HepG2 (cell line): ENCODE results near the gene SRCAP. TPM values are rescaled to one million over a fixed set of nuclear protein-coding genes. Genes with fewer than 3 reads are reported as not detected.
A peak's percentile ranks its signal among the peaks of the same experiment; 100 is the strongest.

Experiments
- PHF5A ChIP-seq: IDR thresholded peaks from one replicate; pipeline ENCODE4 v1.6.1; 2018; ENCODE audit warnings: low read depth, missing genetic modification reagents; ENCODE audit not compliant: unreplicated experiment
- ZNF329 ChIP-seq: sonication (generic); formaldehyde crosslinking; IDR thresholded peaks from 2 replicates; pipeline ENCODE4 v1.9.0; 2021; ENCODE audit warnings: low read depth, mild to moderate bottlenecking, missing genetic modification reagents
- ZNF383 ChIP-seq: sonication (generic); formaldehyde crosslinking; IDR thresholded peaks from 2 replicates; pipeline ENCODE4 v1.4.0; 2020; ENCODE audit warnings: missing genetic modification reagents, mild to moderate bottlenecking, borderline replicate concordance
- ZNF496 ChIP-seq: sonication (generic); formaldehyde crosslinking; IDR thresholded peaks from 2 replicates; pipeline ENCODE4 v1.8.1; 2023; ENCODE audit warnings: mild to moderate bottlenecking, moderate library complexity, missing genetic modification reagents; ENCODE audit not compliant: insufficient replicate concordance
- ZNF891 ChIP-seq: sonication (generic); formaldehyde crosslinking; IDR thresholded peaks from 2 replicates; pipeline ENCODE4 v1.5.0; 2020; ENCODE audit warnings: mild to moderate bottlenecking, missing genetic modification reagents
- polyA plus RNA-seq, 8 experiments: library from polyadenylated mRNA; depleted of rRNA in 3 of 8; stranded (reverse) in 7 of 8; unstranded in 1 of 8; fragments of >200 nt; fragmentation: Illumina TruSeq in 4 of 8; extraction: Trizol in 4 of 8; gene quantifications; 2 replicates each; pipeline versions ENCODE4 v1.2.1 to v1.2.3, GENCODE V29; 2011 to 2016; ENCODE audit warnings: low read depth in 4 of 8, missing spikeins in 1 of 8, mixed read lengths in 1 of 8; ENCODE audit not compliant: insufficient read depth in 1 of 8
- total RNA-seq, 5 experiments: library from RNA; depleted of rRNA; stranded (reverse); fragments of >200 nt; fragmentation: Illumina TruSeq; extraction: Trizol; gene quantifications; 2 replicates each; pipeline ENCODE4 v1.2.3, GENCODE V29; 2016; ENCODE audit warnings: low read depth in 1 of 5
- TF ChIP-seq, protein P1 (sequence below): fragments of 450-650 bp; IDR thresholded peaks from 2 replicates; pipeline ENCODE4 v1.6.1; 2017; ENCODE audit warnings: mild to moderate bottlenecking
- TF ChIP-seq, protein P2 (sequence below): sonication (generic); formaldehyde crosslinking; IDR thresholded peaks from 2 replicates; pipeline ENCODE4 v1.4.0; 2020; ENCODE audit warnings: missing genetic modification reagents, borderline replicate concordance
- TF ChIP-seq, protein P3 (sequence below), 2 experiments: fragments of 450-650 bp in 1 of 2; sonication (generic) in 1 of 2; formaldehyde crosslinking; IDR thresholded peaks; 2 replicates each; pipeline versions ENCODE4 v1.5.0 to v1.8.0; 2020 to 2022; ENCODE audit warnings: mild to moderate bottlenecking in 1 of 2, missing genetic modification reagents in 1 of 2
- TF ChIP-seq, protein P4 (sequence below): sonication (generic); formaldehyde crosslinking; IDR thresholded peaks from 2 replicates; pipeline ENCODE4 v1.5.1; 2020; ENCODE audit warnings: mild to moderate bottlenecking, missing genetic modification reagents, moderate library complexity
- TF ChIP-seq, protein P5 (sequence below): sonication (generic); formaldehyde crosslinking; IDR thresholded peaks from 2 replicates; pipeline ENCODE4 v1.5.0; 2020; ENCODE audit warnings: mild to moderate bottlenecking, missing genetic modification reagents, borderline replicate concordance
- TF ChIP-seq, protein P6 (sequence below): sonication (generic); formaldehyde crosslinking; IDR thresholded peaks from 2 replicates; pipeline ENCODE4 v1.8.1; 2023; ENCODE audit warnings: mild to moderate bottlenecking, missing genetic modification reagents

Gene SRCAP
- total and polyA plus RNA-seq, 2 of the 13 experiments (the other 11 are each of a cell fraction or from before 2014, with no cell fraction given), result 4.9 to 9.0 TPM

DNA sequence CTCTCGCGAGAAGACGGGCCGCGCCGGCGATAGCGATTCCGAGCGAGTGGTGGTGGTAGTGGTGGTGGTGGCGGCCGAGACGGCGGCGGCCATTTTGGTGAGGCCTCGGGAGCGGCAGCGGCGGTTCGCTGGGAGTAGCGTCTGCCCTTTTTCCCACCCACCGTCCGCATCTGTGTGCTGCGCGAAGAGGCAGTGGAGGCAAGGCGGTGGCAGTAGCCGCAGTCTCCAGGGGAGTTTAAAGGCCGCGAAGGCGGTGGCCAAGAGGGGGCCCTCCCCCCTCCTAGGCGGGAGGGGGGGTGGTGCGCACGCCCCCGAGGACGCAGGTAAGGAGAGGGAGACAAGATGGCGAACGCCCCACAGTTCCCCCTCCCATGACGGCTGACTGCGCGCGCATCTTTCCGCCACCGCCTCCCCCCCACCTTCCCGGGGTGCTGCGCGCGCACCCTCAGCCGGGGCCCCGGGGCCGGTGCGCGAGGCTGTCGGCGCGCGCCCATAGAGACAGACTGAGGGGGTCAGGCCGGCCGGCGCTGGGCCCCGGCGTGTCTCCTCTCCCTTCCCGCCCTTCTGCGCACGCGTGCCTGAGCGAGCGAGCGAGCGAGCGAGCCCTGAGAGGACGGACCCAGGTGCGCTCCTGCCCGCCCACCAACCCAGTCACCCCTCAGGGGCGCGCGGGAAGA lies 694 bp upstream of the SRCAP start (continued):
- TF ChIP-seq, protein P1, sequence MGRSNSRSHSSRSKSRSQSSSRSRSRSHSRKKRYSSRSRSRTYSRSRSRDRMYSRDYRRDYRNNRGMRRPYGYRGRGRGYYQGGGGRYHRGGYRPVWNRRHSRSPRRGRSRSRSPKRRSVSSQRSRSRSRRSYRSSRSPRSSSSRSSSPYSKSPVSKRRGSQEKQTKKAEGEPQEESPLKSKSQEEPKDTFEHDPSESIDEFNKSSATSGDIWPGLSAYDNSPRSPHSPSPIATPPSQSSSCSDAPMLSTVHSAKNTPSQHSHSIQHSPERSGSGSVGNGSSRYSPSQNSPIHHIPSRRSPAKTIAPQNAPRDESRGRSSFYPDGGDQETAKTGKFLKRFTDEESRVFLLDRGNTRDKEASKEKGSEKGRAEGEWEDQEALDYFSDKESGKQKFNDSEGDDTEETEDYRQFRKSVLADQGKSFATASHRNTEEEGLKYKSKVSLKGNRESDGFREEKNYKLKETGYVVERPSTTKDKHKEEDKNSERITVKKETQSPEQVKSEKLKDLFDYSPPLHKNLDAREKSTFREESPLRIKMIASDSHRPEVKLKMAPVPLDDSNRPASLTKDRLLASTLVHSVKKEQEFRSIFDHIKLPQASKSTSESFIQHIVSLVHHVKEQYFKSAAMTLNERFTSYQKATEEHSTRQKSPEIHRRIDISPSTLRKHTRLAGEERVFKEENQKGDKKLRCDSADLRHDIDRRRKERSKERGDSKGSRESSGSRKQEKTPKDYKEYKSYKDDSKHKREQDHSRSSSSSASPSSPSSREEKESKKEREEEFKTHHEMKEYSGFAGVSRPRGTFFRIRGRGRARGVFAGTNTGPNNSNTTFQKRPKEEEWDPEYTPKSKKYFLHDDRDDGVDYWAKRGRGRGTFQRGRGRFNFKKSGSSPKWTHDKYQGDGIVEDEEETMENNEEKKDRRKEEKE, result no peak
- TF ChIP-seq, protein P2, sequence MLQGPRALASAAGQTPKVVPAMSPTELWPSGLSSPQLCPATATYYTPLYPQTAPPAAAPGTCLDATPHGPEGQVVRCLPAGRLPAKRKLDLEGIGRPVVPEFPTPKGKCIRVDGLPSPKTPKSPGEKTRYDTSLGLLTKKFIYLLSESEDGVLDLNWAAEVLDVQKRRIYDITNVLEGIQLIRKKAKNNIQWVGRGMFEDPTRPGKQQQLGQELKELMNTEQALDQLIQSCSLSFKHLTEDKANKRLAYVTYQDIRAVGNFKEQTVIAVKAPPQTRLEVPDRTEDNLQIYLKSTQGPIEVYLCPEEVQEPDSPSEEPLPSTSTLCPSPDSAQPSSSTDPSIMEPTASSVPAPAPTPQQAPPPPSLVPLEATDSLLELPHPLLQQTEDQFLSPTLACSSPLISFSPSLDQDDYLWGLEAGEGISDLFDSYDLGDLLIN (CRISPR knock-in tag), result 0 out of 2 replicates have a peak, but pooled peaks have one; percentile 81
- TF ChIP-seq, protein P3, sequence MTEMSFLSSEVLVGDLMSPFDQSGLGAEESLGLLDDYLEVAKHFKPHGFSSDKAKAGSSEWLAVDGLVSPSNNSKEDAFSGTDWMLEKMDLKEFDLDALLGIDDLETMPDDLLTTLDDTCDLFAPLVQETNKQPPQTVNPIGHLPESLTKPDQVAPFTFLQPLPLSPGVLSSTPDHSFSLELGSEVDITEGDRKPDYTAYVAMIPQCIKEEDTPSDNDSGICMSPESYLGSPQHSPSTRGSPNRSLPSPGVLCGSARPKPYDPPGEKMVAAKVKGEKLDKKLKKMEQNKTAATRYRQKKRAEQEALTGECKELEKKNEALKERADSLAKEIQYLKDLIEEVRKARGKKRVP (CRISPR knock-in tag; IDR thresholded peaks at IDR 0.05), result peak in 1 of 2 experiments; percentile 61; a peak in 2 of 4 replicates
- TF ChIP-seq, protein P4, sequence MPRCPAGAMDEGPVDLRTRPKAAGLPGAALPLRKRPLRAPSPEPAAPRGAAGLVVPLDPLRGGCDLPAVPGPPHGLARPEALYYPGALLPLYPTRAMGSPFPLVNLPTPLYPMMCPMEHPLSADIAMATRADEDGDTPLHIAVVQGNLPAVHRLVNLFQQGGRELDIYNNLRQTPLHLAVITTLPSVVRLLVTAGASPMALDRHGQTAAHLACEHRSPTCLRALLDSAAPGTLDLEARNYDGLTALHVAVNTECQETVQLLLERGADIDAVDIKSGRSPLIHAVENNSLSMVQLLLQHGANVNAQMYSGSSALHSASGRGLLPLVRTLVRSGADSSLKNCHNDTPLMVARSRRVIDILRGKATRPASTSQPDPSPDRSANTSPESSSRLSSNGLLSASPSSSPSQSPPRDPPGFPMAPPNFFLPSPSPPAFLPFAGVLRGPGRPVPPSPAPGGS (CRISPR knock-in tag), result peak; percentile 83
- no peak for TF ChIP-seq ZNF329
- TF ChIP-seq PHF5A, result peak; percentile 92
- no peak for TF ChIP-seq ZNF496
- TF ChIP-seq ZNF891, result peak; percentile 29; the same call in 1 of the 2 replicates
- TF ChIP-seq, protein P5, sequence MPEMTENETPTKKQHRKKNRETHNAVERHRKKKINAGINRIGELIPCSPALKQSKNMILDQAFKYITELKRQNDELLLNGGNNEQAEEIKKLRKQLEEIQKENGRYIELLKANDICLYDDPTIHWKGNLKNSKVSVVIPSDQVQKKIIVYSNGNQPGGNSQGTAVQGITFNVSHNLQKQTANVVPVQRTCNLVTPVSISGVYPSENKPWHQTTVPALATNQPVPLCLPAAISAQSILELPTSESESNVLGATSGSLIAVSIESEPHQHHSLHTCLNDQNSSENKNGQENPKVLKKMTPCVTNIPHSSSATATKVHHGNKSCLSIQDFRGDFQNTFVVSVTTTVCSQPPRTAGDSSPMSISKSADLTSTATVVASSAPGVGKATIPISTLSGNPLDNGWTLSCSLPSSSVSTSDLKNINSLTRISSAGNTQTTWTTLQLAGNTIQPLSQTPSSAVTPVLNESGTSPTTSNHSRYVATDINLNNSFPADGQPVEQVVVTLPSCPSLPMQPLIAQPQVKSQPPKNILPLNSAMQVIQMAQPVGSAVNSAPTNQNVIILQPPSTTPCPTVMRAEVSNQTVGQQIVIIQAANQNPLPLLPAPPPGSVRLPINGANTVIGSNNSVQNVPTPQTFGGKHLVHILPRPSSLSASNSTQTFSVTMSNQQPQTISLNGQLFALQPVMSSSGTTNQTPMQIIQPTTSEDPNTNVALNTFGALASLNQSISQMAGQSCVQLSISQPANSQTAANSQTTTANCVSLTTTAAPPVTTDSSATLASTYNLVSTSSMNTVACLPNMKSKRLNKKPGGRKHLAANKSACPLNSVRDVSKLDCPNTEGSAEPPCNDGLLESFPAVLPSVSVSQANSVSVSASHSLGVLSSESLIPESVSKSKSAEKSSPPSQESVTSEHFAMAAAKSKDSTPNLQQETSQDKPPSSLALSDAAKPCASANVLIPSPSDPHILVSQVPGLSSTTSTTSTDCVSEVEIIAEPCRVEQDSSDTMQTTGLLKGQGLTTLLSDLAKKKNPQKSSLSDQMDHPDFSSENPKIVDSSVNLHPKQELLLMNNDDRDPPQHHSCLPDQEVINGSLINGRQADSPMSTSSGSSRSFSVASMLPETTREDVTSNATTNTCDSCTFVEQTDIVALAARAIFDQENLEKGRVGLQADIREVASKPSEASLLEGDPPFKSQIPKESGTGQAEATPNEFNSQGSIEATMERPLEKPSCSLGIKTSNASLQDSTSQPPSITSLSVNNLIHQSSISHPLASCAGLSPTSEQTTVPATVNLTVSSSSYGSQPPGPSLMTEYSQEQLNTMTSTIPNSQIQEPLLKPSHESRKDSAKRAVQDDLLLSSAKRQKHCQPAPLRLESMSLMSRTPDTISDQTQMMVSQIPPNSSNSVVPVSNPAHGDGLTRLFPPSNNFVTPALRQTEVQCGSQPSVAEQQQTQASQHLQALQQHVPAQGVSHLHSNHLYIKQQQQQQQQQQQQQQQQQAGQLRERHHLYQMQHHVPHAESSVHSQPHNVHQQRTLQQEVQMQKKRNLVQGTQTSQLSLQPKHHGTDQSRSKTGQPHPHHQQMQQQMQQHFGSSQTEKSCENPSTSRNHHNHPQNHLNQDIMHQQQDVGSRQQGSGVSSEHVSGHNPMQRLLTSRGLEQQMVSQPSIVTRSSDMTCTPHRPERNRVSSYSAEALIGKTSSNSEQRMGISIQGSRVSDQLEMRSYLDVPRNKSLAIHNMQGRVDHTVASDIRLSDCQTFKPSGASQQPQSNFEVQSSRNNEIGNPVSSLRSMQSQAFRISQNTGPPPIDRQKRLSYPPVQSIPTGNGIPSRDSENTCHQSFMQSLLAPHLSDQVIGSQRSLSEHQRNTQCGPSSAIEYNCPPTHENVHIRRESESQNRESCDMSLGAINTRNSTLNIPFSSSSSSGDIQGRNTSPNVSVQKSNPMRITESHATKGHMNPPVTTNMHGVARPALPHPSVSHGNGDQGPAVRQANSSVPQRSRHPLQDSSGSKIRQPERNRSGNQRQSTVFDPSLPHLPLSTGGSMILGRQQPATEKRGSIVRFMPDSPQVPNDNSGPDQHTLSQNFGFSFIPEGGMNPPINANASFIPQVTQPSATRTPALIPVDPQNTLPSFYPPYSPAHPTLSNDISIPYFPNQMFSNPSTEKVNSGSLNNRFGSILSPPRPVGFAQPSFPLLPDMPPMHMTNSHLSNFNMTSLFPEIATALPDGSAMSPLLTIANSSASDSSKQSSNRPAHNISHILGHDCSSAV, result no peak
- no peak for TF ChIP-seq ZNF383
- TF ChIP-seq, protein P6, sequence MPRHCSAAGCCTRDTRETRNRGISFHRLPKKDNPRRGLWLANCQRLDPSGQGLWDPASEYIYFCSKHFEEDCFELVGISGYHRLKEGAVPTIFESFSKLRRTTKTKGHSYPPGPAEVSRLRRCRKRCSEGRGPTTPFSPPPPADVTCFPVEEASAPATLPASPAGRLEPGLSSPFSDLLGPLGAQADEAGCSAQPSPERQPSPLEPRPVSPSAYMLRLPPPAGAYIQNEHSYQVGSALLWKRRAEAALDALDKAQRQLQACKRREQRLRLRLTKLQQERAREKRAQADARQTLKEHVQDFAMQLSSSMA, result peak; percentile 64; the same call in 1 of the 2 replicates
